ENCODE data around the gene CDON. TPM values are rescaled to one million over a fixed set of nuclear protein-coding genes. Genes with fewer than 3 reads are reported as not detected.

CDON gene
- total RNA-seq, 2 experiments from 2014 or later = 1.9 to 2.7 TPM

DNA sequence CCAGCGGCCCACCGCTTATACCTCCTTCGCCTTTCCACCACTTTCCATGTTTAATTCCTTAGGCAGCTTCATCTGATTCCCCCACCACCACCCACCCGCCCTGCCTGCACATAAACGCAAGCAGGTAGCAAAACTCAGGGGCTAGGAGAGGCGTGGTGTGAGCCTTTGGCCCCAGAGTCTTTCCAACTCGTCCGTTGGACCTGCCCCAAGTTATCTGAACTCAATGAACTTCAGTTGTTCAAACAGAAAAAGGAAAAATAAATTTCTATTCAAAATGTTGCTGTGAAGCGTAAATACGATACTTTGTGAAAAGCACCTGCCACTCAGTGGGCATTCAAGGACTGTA is 814 bp upstream of the CDON start:
- peaks cover 9% of the 10 kb centered on the region for H3K27me3 Mint-ChIP-seq
- TF ChIP-seq, protein P1, sequence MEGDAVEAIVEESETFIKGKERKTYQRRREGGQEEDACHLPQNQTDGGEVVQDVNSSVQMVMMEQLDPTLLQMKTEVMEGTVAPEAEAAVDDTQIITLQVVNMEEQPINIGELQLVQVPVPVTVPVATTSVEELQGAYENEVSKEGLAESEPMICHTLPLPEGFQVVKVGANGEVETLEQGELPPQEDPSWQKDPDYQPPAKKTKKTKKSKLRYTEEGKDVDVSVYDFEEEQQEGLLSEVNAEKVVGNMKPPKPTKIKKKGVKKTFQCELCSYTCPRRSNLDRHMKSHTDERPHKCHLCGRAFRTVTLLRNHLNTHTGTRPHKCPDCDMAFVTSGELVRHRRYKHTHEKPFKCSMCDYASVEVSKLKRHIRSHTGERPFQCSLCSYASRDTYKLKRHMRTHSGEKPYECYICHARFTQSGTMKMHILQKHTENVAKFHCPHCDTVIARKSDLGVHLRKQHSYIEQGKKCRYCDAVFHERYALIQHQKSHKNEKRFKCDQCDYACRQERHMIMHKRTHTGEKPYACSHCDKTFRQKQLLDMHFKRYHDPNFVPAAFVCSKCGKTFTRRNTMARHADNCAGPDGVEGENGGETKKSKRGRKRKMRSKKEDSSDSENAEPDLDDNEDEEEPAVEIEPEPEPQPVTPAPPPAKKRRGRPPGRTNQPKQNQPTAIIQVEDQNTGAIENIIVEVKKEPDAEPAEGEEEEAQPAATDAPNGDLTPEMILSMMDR (IDR thresholded peaks at IDR 0.05) = no peak

DNA sequence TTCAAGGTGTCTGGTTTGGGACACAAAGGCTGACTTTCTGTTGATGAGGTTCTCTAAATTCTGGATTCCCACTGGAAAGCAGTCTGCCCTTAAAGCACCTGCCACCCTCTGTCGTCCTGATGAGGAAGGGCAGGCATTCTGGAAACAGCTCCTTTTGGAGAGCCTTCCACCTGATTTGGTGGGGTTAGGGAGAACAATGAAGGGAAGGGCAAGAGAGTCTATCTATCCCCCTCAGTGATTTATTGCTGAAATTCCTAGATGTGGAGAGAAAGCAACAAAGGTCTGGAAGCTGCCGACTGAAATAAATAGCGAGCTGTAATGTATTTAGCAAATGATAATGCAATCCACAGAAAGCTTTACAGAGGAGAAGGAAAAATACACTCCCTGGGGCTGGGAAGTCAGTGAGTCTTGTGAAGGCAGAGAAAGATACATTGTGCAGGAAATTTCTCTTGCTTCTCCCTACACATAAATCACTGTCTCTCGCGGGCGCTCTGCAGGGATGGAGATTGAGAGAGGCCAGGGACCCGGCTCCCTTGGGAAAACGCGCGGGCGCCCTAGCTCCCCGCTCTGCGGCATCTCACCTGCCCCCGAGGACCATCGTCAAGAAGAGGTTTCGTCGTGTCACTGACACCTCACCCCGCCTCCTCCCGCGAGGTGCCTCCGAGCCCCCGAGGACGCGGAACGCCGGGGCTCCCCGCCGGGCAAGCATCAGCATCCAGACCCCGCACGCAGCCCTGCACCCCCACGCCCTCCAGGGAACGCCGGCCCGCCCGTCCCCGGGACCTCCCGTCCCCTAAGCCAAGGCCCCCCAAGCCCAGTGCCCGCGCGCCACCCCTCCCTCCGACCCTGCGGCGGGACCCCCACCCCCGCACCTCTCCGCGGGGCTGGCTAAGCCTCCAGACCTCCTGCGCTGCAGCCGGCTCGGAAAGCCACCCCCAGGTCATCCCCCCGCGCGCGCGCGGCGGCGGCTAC is 673 bp downstream of the CDON start:
- intact Hi-C loops (cut with DNase I, micrococcal nuclease) = loop anchor here (1.0 to 10.0 kb wide), 9 partner anchors 149 to 1437 kb away; partner anchors contain the start of genes FAM118B (in 2 of the 2), RPUSD4 (in 2 of the 2), CCDC15 (in 1 of the 2) and CHEK1 (in 1 of the 2)
- Mint-ChIP-seq H3K4me3 (peak overlapping the region; percentile 86), H3K9me3 (no peaks in the 10 kb centered on the region), H3K27me3 (peaks cover 13% of the 10 kb centered on the region), H3K4me1 (ENCODE audit: low read depth) (peaks cover 16% of the 10 kb centered on the region), H3K36me3 (ENCODE audit: low read depth) (no peaks in the 10 kb centered on the region), H3K27ac (peak overlapping the region; percentile 48)
- Histone ChIP-seq H3K36me3 (ENCODE audit: insufficient read depth, low read length) (no peaks in the 10 kb centered on the region), H3K27me3 (ENCODE audit: control insufficient read depth in 1 of 2, insufficient read depth in 2 of 2, low read length in 2 of 2) (peaks cover 0 to 6% of the 10 kb centered on the region in 2 experiments), H3K9me3 (ENCODE audit: control insufficient read depth in 1 of 2, insufficient read depth in 1 of 2, low read length in 2 of 2) (no peaks in the 10 kb centered on the region), H3K4me1 (ENCODE audit: insufficient read depth, low read length) (peaks cover 13% of the 10 kb centered on the region), H3K4me3 (ENCODE audit: low read length) (peak overlapping the region; percentile 55), H3K27ac (ENCODE audit: low read depth in 1 of 2, low read length in 2 of 2) (no peak overlapping the region)
- TF ChIP-seq, protein P1 (IDR thresholded peaks at IDR 0.05) = no peak
- ATAC-seq (ENCODE audit: poor library complexity) (no peak), DNase-seq (peak in 10 of 14 experiments; percentile 8 to 51 (median 19))
- ChIA-PET POLR2A (interaction anchor here (1.2 to 2.4 kb wide), 4 partner anchors 11 to 159 kb away, joined by 5 to 20 read pairs (median 8); partner anchors contain the start of gene PUS3), CTCF (no interaction called here)

More for the DNA sequence above, 814 bp upstream of the CDON start:
- Histone ChIP-seq H3K27ac (ENCODE audit: low read depth in 1 of 2, low read length in 2 of 2) (no peak overlapping the region), H3K36me3 (ENCODE audit: insufficient read depth, low read length) (no peaks in the 10 kb centered on the region), H3K4me1 (ENCODE audit: insufficient read depth, low read length) (peaks cover 13% of the 10 kb centered on the region), H3K27me3 (ENCODE audit: control insufficient read depth in 1 of 2, insufficient read depth in 2 of 2, low read length in 2 of 2) (peaks cover 0 to 6% of the 10 kb centered on the region in 2 experiments), H3K4me3 (ENCODE audit: low read length) (peak overlapping the region; percentile 54), H3K9me3 (ENCODE audit: control insufficient read depth in 1 of 2, insufficient read depth in 1 of 2, low read length in 2 of 2) (no peaks in the 10 kb centered on the region)
- intact Hi-C loops (cut with DNase I, micrococcal nuclease) = loop anchor here (1.0 to 10.0 kb wide), 9 partner anchors 151 to 1439 kb away; partner anchors contain the start of genes CCDC15 (in 1 of the 2), CHEK1 (in 1 of the 2), EI24 (in 1 of the 2) and FAM118B (in 1 of the 2)
- DNase-seq = no peak
- POLR2A ChIA-PET = no interaction called here
- CTCF ChIA-PET = no interaction called here
- H3K4me1 Mint-ChIP-seq (ENCODE audit: low read depth) = peaks cover 16% of the 10 kb centered on the region
- peak overlapping the region; percentile 85 for H3K27ac Mint-ChIP-seq
- H3K9me3 Mint-ChIP-seq = no peaks in the 10 kb centered on the region
- peak overlapping the region; percentile 93 for H3K4me3 Mint-ChIP-seq
- ATAC-seq (ENCODE audit: poor library complexity) = no peak
- H3K36me3 Mint-ChIP-seq (ENCODE audit: low read depth) = no peaks in the 10 kb centered on the region

DNA sequence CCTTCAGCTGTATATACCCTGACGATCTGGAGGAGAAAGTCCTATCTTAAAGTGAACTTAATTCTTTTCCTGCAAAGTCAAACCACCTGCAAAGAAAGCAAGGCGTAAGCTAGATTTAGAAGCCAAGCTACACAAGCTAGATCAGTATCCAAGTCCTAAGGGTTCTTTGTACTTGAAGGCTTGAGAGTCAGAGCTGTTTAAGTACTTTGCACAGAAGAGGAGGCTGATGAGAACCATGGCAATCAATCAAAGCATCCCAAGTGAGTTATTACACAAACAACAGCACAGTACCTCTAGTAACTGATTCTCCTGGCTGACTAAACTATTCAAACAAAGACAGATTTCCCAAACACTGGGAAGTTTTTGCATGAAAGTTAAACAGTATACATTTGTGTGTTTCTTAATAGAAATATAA is 1.9 kb downstream of the CDON start:
- CTCF ChIA-PET = interaction anchor here (0.8 kb wide), 1 partner anchor 441 kb away, joined by 3 read pairs; no protein-coding TSS in a partner anchor
- H3K4me3 Mint-ChIP-seq = peak overlapping the region; percentile 77

More for the DNA sequence above, 1.9 kb downstream of the CDON start:
- H3K27me3 Mint-ChIP-seq = peaks cover 13% of the 10 kb centered on the region
- Histone ChIP-seq H3K9me3 (ENCODE audit: control insufficient read depth in 1 of 2, insufficient read depth in 1 of 2, low read length in 2 of 2) (no peaks in the 10 kb centered on the region), H3K4me1 (ENCODE audit: insufficient read depth, low read length) (peaks cover 13% of the 10 kb centered on the region), H3K4me3 (ENCODE audit: low read length) (no peak overlapping the region), H3K27ac (ENCODE audit: low read depth in 1 of 2, low read length in 2 of 2) (no peak overlapping the region), H3K27me3 (ENCODE audit: control insufficient read depth in 1 of 2, insufficient read depth in 2 of 2, low read length in 2 of 2) (peaks cover 0 to 6% of the 10 kb centered on the region in 2 experiments), H3K36me3 (ENCODE audit: insufficient read depth, low read length) (no peaks in the 10 kb centered on the region)
- H3K9me3 Mint-ChIP-seq = no peaks in the 10 kb centered on the region
- no peak overlapping the region for H3K27ac Mint-ChIP-seq
- intact Hi-C loops (cut with DNase I, micrococcal nuclease) = loop anchor here (5.0 to 10.0 kb wide), 7 partner anchors 154 to 1436 kb away; partner anchors contain the start of genes CCDC15 (in 1 of the 2), CHEK1 (in 1 of the 2), FAM118B (in 1 of the 2) and HYLS1 (in 1 of the 2)
- POLR2A ChIA-PET = interaction anchor here (1.7 to 2.4 kb wide), 2 partner anchors 9 to 23 kb away, joined by 5 to 9 read pairs; no protein-coding TSS in a partner anchor
- TF ChIP-seq, protein P1 (IDR thresholded peaks at IDR 0.05) = no peak
- no peaks in the 10 kb centered on the region for H3K36me3 Mint-ChIP-seq (ENCODE audit: low read depth)
- peaks cover 16% of the 10 kb centered on the region for H3K4me1 Mint-ChIP-seq (ENCODE audit: low read depth)
- DNase-seq = no peak
- ATAC-seq (ENCODE audit: poor library complexity) = no peak

All from CD4-positive, alpha-beta T cell (primary cell).